K562 (cell line): ENCODE results near the gene SLC16A4. TPM values are rescaled to one million over a fixed set of nuclear protein-coding genes. Genes with fewer than 3 reads are reported as not detected.
A peak's percentile ranks its signal among the peaks of the same experiment; 100 is the strongest.

ENCODE experiments used
- C11orf30 ChIP-seq: fragments of 450-650 bp; IDR thresholded peaks from 2 replicates; pipeline ENCODE4 v1.6.1; 2016; ENCODE audit warnings: low read depth, mild to moderate bottlenecking
- CBX2 ChIP-seq: fragments of 200-600 bp; sonication (generic); IDR thresholded peaks from one replicate; pipeline ENCODE4 v1.6.1; 2012; ENCODE audit warnings: mild to moderate bottlenecking, low read length, inconsistent platforms; ENCODE audit not compliant: insufficient read depth, poor library complexity, severe bottlenecking
- CREB3L1 ChIP-seq: fragments of 450-650 bp; IDR thresholded peaks from 2 replicates; pipeline ENCODE4 v1.6.1; 2014; ENCODE audit warnings: low read depth, mild to moderate bottlenecking, moderate library complexity, borderline replicate concordance
- MEF2A ChIP-seq: IDR thresholded peaks from 2 replicates; pipeline ENCODE4 v1.6.1; 2011; ENCODE audit warnings: low read depth, mild to moderate bottlenecking, low read length, moderate library complexity; ENCODE audit not compliant: control insufficient read depth
- MLLT1 ChIP-seq, 2 experiments: fragments of 450-650 bp; IDR thresholded peaks; 2 replicates each; pipeline ENCODE4 v1.6.1; 2016
- OTX1 ChIP-seq: fragments of 450-650 bp; formaldehyde crosslinking; IDR thresholded peaks from 2 replicates; pipeline ENCODE4 v1.4.0; 2022; ENCODE audit warnings: mild to moderate bottlenecking
- SREBF1 ChIP-seq: fragments of 150-350 bp; IDR thresholded peaks from 2 replicates; pipeline ENCODE4 v1.6.1; 2014; ENCODE audit warnings: antibody characterized with exemption, low read depth, low read length, borderline replicate concordance
- SRF ChIP-seq, 2 experiments: fragments of 250-450, 450-650 bp in 1 of 2; sonication (Bioruptor Pico) in 1 of 2; sonication (generic) in 1 of 2; formaldehyde crosslinking; IDR thresholded peaks; 2 replicates each; pipeline versions ENCODE4 v1.5.0 to v1.5.1; 2020 to 2022; ENCODE audit warnings: mild to moderate bottlenecking in 1 of 2, missing genetic modification reagents in 1 of 2
- TEAD1 ChIP-seq, 2 experiments: fragments of 450-650 bp in 1 of 2; sonication (generic) in 1 of 2; formaldehyde crosslinking; IDR thresholded peaks; 2 replicates each; pipeline versions ENCODE4 v1.4.0 to v1.8.0; 2020 to 2022; ENCODE audit warnings: mild to moderate bottlenecking in 2 of 2, missing genetic modification reagents in 1 of 2
- TFE3 ChIP-seq: fragments of 450-650 bp; formaldehyde crosslinking; IDR thresholded peaks from 2 replicates; pipeline ENCODE4 v1.4.0; 2020; ENCODE audit warnings: mild to moderate bottlenecking, mixed read lengths
- ZBTB49 ChIP-seq: sonication (generic); formaldehyde crosslinking; IDR thresholded peaks from 2 replicates; pipeline ENCODE4 v1.8.0; 2022; ENCODE audit warnings: missing genetic modification reagents, mild to moderate bottlenecking, borderline replicate concordance
- ZHX1 ChIP-seq: fragments of 150-350 bp; conservative IDR thresholded peaks from 2 replicates; pipeline ENCODE4 v1.6.1; 2014; ENCODE audit warnings: low read length
- ZNF780A ChIP-seq: fragments of 250-450 bp; sonication (Bioruptor Pico); IDR thresholded peaks from 2 replicates; pipeline ENCODE4 v1.5.0; 2021; ENCODE audit warnings: mild to moderate bottlenecking
- polyA plus RNA-seq, 8 experiments: library from polyadenylated mRNA; depleted of rRNA in 4 of 8; stranded (reverse) in 5 of 8; unstranded in 3 of 8; fragments of >200 nt; fragmentation: Nextera tagmentation in 2 of 8; fragmentation: Illumina TruSeq in 1 of 8; extraction: Ambion mirVana in 2 of 8; extraction: Trizol in 1 of 8; gene quantifications; 2 replicates each; pipeline versions ENCODE4 v1.2.1 to v1.2.3, GENCODE V29; 2011 to 2014; ENCODE audit warnings: inconsistent platforms in 1 of 8, missing spikeins in 1 of 8
- total RNA-seq, 7 experiments: library from RNA; depleted of rRNA in 6 of 7; stranded (reverse); fragments of >200 nt in 6 of 7; fragmentation: Illumina TruSeq in 2 of 7; extraction: Trizol in 2 of 7; gene quantifications; 2 replicates each; pipeline versions ENCODE4 v1.2.1 to v1.2.3, GENCODE V29; 2011 to 2021; ENCODE audit warnings: low replicate concordance in 1 of 7

The SLC16A4 gene
- total and polyA plus RNA-seq, 9 of the 15 experiments (the other 6 are each of a cell fraction or from before 2014, with no cell fraction given): 0.04 to 0.31 (median 0.18) TPM; not detected in 1

GRCh38 chr1:110339407-110340206, 51.2 kb downstream of the SLC16A4 start (continued):
- no peak for TF ChIP-seq ZBTB49 (CRISPR knock-in tag)
- TF ChIP-seq MLLT1 (IDR thresholded peaks at IDR 0.05): peak in 1 of 2 experiments; percentile 91
- TF ChIP-seq ZHX1: no peak
- TF ChIP-seq CREB3L1: peak; percentile 11; the same call in 1 of the 2 replicates
- no peak for TF ChIP-seq MEF2A
- no peak for TF ChIP-seq TFE3 (CRISPR knock-in tag)
- TF ChIP-seq ZNF780A (CRISPR knock-in tag): no peak
- peak; percentile 39; the same call in 1 of the 2 replicates for TF ChIP-seq OTX1 (CRISPR knock-in tag)
- no peak for TF ChIP-seq CBX2
- TF ChIP-seq TEAD1 (CRISPR knock-in tag; IDR thresholded peaks at IDR 0.05): peak; percentile 8 to 95; a peak in 2 of 4 replicates
- TF ChIP-seq SREBF1: no peak
- peak; percentile 85 for TF ChIP-seq C11orf30
- no peak for TF ChIP-seq SRF (CRISPR knock-in tag; IDR thresholded peaks at IDR 0.05)
